Caco-2 (cell line): ENCODE results near the gene CACNA1B. TPM values are rescaled to one million over a fixed set of nuclear protein-coding genes. Genes with fewer than 3 reads are reported as not detected.

Experiments
- BruUV-seq: library from RNA; stranded (reverse); fragments of 400-500 nt; replicated peaks from 2 replicates; lab custom pipeline; 2021; lab: Mats Ljungman, UMichigan
- CTCF ChIA-PET: fragments of 300-600 bp; sonication (Branson Sonifier 250); formaldehyde crosslinking; loops from one replicate; lab custom pipeline; 2022; ENCODE audit warnings: antibody characterized with exemption; lab: Charles Lee
- POLR2A ChIA-PET: fragments of 300-600 bp; sonication (Branson Sonifier 250); formaldehyde crosslinking; loops from one replicate; lab custom pipeline; 2022; ENCODE audit warnings: antibody characterized with exemption; lab: Charles Lee
- DNase-seq, 2 experiments: peaks; one replicate each; pipeline versions ENCODE4 v3.0.0 to v3.0.0-alpha.2; 2020 to 2022
- H3K27me3 ChIP-seq: replicated peaks from 2 replicates; pipeline ENCODE4 v1.6.0; 2011; ENCODE audit warnings: low read length; ENCODE audit not compliant: control insufficient read depth, insufficient read depth
- H3K36me3 ChIP-seq: 2 replicates; pipeline ENCODE4 v1.5.1; 2011; ENCODE audit warnings: low read length; ENCODE audit not compliant: control insufficient read depth, insufficient read depth
- H3K4me1 ChIP-seq: fragments of 250-450 bp; sonication (Bioruptor Pico); 2 replicates; pipeline ENCODE4 v1.5.1; 2020; ENCODE audit warnings: mild to moderate bottlenecking
- H3K4me3 ChIP-seq: 2 replicates; pipeline ENCODE4 v1.5.1; 2011; ENCODE audit warnings: low read depth, mild to moderate bottlenecking, control low read depth, low read length
- H3K9me3 ChIP-seq: fragments of 250-450 bp; sonication (Bioruptor Pico); 2 replicates; pipeline ENCODE4 v1.5.1; 2020; ENCODE audit warnings: mild to moderate bottlenecking, moderate library complexity
- H3K27ac Mint-ChIP-seq: one replicate; pipeline ENCODE4 v1.8.0; 2022; ENCODE audit warnings: mixed read lengths; ENCODE audit not compliant: unreplicated experiment
- H3K27me3 Mint-ChIP-seq: one replicate; pipeline ENCODE4 v1.8.0; 2022; ENCODE audit warnings: mixed read lengths; ENCODE audit not compliant: insufficient read depth, unreplicated experiment
- H3K36me3 Mint-ChIP-seq: one replicate; pipeline ENCODE4 v1.8.0; 2022; ENCODE audit warnings: mild to moderate bottlenecking, mixed read lengths; ENCODE audit not compliant: insufficient read depth, unreplicated experiment
- H3K4me1 Mint-ChIP-seq: one replicate; pipeline ENCODE4 v1.8.0; 2022; ENCODE audit warnings: low read depth, mixed read lengths; ENCODE audit not compliant: unreplicated experiment
- H3K4me3 Mint-ChIP-seq: one replicate; pipeline ENCODE4 v1.8.0; 2022; ENCODE audit warnings: mild to moderate bottlenecking, moderate library complexity, mixed read lengths; ENCODE audit not compliant: unreplicated experiment
- H3K9me3 Mint-ChIP-seq: one replicate; pipeline ENCODE4 v1.8.0; 2022; ENCODE audit warnings: mixed read lengths; ENCODE audit not compliant: unreplicated experiment
- CTCF ChIP-seq, 2 experiments: fragments of 200-600 bp in 1 of 2; IDR thresholded peaks; 1 replicate in 1 of 2; 2 replicates in 1 of 2; pipeline versions ENCODE4 v1.5.1 to v1.8.0; 2011 to 2022; ENCODE audit warnings: antibody characterized with exemption in 1 of 2, control low read depth in 1 of 2, inconsistent platforms in 1 of 2, low read depth in 1 of 2, low read length in 1 of 2, mild to moderate bottlenecking in 1 of 2, moderate library complexity in 1 of 2; ENCODE audit not compliant: insufficient read depth in 1 of 2, severe bottlenecking in 1 of 2, unreplicated experiment in 1 of 2
- intact Hi-C: fragments of 100-400 bp; cut with micrococcal nuclease; formaldehyde crosslinking; loops from one replicate; pipeline ENCODE4 v1.10.0; 2022; ENCODE audit not compliant: unreplicated experiment
- total RNA-seq: library from RNA; stranded (reverse); gene quantifications from 2 replicates; pipeline ENCODE4 v1.2.3, GENCODE V29; 2022

CACNA1B gene
- total RNA-seq, 1 experiment from 2014 or later = 0.11 TPM

GRCh38 chr9:138099803-138100598, 222.4 kb downstream of the CACNA1B start:
- TF ChIP-seq CTCF (IDR thresholded peaks at IDR 0.05; ENCODE audit: insufficient read depth in 1 of 2, low read depth in 1 of 2, low read length in 1 of 2, severe bottlenecking in 1 of 2, unreplicated experiment in 1 of 2) = no peak
- CTCF ChIA-PET = no interaction called here
- no peak for DNase-seq

GRCh38 chr9:138100711-138101350, 223.2 kb downstream of the CACNA1B start:
- Mint-ChIP-seq H3K27ac (no peak overlapping the region), H3K4me3 (no peak overlapping the region), H3K4me1 (no peaks in the 10 kb centered on the region), H3K36me3 (no peaks in the 10 kb centered on the region), H3K27me3 (peaks cover 3% of the 10 kb centered on the region), H3K9me3 (no peaks in the 10 kb centered on the region)
- no peak for TF ChIP-seq CTCF (IDR thresholded peaks at IDR 0.05; ENCODE audit: insufficient read depth in 1 of 2, low read depth in 1 of 2, low read length in 1 of 2, severe bottlenecking in 1 of 2, unreplicated experiment in 1 of 2)
- no peaks in the 10 kb centered on the region for H3K9me3 ChIP-seq
- H3K4me3 ChIP-seq = no peak overlapping the region
- ChIA-PET CTCF (no interaction called here), POLR2A (no interaction called here)
- no TSS peak for BruUV-seq
- DNase-seq = no peak
- no peaks in the 10 kb centered on the region for H3K4me1 ChIP-seq
- no peaks in the 10 kb centered on the region for H3K27me3 ChIP-seq
- no peaks in the 10 kb centered on the region for H3K36me3 ChIP-seq
- intact Hi-C loops = no loop called here

More at GRCh38 chr9:138099803-138100598, 222.4 kb downstream of the CACNA1B start:
- Histone ChIP-seq H3K4me1 (no peaks in the 10 kb centered on the region), H3K27me3 (no peaks in the 10 kb centered on the region), H3K36me3 (no peaks in the 10 kb centered on the region), H3K9me3 (no peaks in the 10 kb centered on the region), H3K4me3 (no peak overlapping the region)
- BruUV-seq = no TSS peak
- Mint-ChIP-seq H3K4me3 (no peak overlapping the region), H3K4me1 (no peaks in the 10 kb centered on the region), H3K27me3 (peaks cover 3% of the 10 kb centered on the region), H3K9me3 (no peaks in the 10 kb centered on the region), H3K27ac (no peak overlapping the region), H3K36me3 (no peaks in the 10 kb centered on the region)
- intact Hi-C loops = no loop called here
- POLR2A ChIA-PET = no interaction called here

GRCh38 chr9:138101444-138102234, 224.1 kb downstream of the CACNA1B start:
- no peak for TF ChIP-seq CTCF (IDR thresholded peaks at IDR 0.05; ENCODE audit: insufficient read depth in 1 of 2, low read depth in 1 of 2, low read length in 1 of 2, severe bottlenecking in 1 of 2, unreplicated experiment in 1 of 2)
- Histone ChIP-seq H3K4me1 (no peaks in the 10 kb centered on the region), H3K4me3 (no peak overlapping the region), H3K36me3 (no peaks in the 10 kb centered on the region), H3K27me3 (no peaks in the 10 kb centered on the region), H3K9me3 (no peaks in the 10 kb centered on the region)
- H3K4me1 Mint-ChIP-seq = no peaks in the 10 kb centered on the region
- no TSS peak for BruUV-seq
- H3K36me3 Mint-ChIP-seq = no peaks in the 10 kb centered on the region
- ChIA-PET POLR2A (no interaction called here), CTCF (no interaction called here)
- H3K9me3 Mint-ChIP-seq = no peaks in the 10 kb centered on the region
- H3K4me3 Mint-ChIP-seq = no peak overlapping the region
- peaks cover 3% of the 10 kb centered on the region for H3K27me3 Mint-ChIP-seq
- no peak for DNase-seq
- intact Hi-C loops = no loop called here
- H3K27ac Mint-ChIP-seq = no peak overlapping the region
